AG04450 (cell line): ENCODE results near the gene PDGFD. TPM values are rescaled to one million over a fixed set of nuclear protein-coding genes. Genes with fewer than 3 reads are reported as not detected.

Experiments
- CTCF ChIA-PET: fragments of 300-600, 350-600 bp; formaldehyde crosslinking; extraction: SDS; loops from one replicate; lab custom pipeline; 2022; ENCODE audit warnings: antibody characterized with exemption, inconsistent platforms; lab: Charles Lee
- POLR2A ChIA-PET: fragments of 350-600 bp; formaldehyde crosslinking; extraction: SDS; loops from one replicate; lab custom pipeline; 2021; ENCODE audit warnings: antibody characterized with exemption, inconsistent platforms; lab: Yijun Ruan, JAX
- DNase-seq: peaks from one replicate; pipeline ENCODE4 v3.0.0-alpha.2; 2011; ENCODE audit warnings: low read depth, low spot score
- H3K27ac ChIP-seq: one replicate; pipeline ENCODE4 v1.5.1; 2012; ENCODE audit warnings: low read depth, low read length, control low read depth
- H3K27me3 ChIP-seq: one replicate; pipeline ENCODE4 v1.6.0; 2012; ENCODE audit warnings: low read length; ENCODE audit not compliant: control insufficient read depth, insufficient read depth
- H3K4me3 ChIP-seq: 2 replicates; pipeline ENCODE4 v1.5.1; 2011; ENCODE audit warnings: mild to moderate bottlenecking, low read depth, low read length, control low read depth
- H3K9me3 ChIP-seq: 2 replicates; pipeline ENCODE4 v1.5.1; 2012; ENCODE audit warnings: low read length; ENCODE audit not compliant: control insufficient read depth, insufficient read depth
- polyA plus RNA-seq: library from polyadenylated mRNA; depleted of rRNA; stranded (reverse); fragments of >200 nt; gene quantifications from 2 replicates; pipeline ENCODE4 v1.2.3, GENCODE V29; 2011
- TF ChIP-seq, protein P1 (sequence below): IDR thresholded peaks from 2 replicates; pipeline ENCODE4 v1.5.1; 2011; ENCODE audit warnings: low read depth, low read length, control low read depth, inconsistent platforms

The PDGFD gene
- polyA plus RNA-seq, 1 experiment: 58.1 TPM

DNA sequence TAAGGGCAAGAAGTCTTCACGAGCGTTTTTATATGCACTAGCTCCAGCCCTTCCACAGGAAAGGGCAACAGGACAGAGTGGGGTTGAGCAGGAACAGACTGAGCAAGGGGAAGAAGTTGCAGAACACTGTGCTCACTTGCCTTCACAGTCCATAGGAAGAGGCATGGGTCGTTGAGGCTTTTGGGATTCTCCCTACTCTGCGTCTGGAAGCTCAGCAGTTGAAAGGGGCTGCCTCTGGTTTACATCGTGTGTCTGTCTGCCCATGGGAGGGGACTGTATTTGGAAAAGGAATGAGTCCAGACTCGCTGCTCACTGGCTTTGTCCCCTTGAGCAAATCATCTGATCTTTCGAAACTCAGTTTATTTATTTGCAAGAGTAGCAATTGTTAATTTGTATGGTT lies 1.1 kb upstream of the PDGFD start:
- no peak overlapping the region for H3K27ac ChIP-seq
- TF ChIP-seq, protein P1, sequence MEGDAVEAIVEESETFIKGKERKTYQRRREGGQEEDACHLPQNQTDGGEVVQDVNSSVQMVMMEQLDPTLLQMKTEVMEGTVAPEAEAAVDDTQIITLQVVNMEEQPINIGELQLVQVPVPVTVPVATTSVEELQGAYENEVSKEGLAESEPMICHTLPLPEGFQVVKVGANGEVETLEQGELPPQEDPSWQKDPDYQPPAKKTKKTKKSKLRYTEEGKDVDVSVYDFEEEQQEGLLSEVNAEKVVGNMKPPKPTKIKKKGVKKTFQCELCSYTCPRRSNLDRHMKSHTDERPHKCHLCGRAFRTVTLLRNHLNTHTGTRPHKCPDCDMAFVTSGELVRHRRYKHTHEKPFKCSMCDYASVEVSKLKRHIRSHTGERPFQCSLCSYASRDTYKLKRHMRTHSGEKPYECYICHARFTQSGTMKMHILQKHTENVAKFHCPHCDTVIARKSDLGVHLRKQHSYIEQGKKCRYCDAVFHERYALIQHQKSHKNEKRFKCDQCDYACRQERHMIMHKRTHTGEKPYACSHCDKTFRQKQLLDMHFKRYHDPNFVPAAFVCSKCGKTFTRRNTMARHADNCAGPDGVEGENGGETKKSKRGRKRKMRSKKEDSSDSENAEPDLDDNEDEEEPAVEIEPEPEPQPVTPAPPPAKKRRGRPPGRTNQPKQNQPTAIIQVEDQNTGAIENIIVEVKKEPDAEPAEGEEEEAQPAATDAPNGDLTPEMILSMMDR: no peak
- POLR2A ChIA-PET: interaction anchor here (1.2 kb wide), 1 partner anchor 89 kb away, joined by 3 read pairs; no protein-coding TSS in a partner anchor
- no peak overlapping the region for H3K4me3 ChIP-seq
- CTCF ChIA-PET: interaction anchor here (1.1 kb wide), 1 partner anchor 1698 kb away, joined by 5 read pairs; no protein-coding TSS in a partner anchor
- H3K27me3 ChIP-seq: no peaks in the 10 kb centered on the region
- no peak for DNase-seq
- no peaks in the 10 kb centered on the region for H3K9me3 ChIP-seq

DNA sequence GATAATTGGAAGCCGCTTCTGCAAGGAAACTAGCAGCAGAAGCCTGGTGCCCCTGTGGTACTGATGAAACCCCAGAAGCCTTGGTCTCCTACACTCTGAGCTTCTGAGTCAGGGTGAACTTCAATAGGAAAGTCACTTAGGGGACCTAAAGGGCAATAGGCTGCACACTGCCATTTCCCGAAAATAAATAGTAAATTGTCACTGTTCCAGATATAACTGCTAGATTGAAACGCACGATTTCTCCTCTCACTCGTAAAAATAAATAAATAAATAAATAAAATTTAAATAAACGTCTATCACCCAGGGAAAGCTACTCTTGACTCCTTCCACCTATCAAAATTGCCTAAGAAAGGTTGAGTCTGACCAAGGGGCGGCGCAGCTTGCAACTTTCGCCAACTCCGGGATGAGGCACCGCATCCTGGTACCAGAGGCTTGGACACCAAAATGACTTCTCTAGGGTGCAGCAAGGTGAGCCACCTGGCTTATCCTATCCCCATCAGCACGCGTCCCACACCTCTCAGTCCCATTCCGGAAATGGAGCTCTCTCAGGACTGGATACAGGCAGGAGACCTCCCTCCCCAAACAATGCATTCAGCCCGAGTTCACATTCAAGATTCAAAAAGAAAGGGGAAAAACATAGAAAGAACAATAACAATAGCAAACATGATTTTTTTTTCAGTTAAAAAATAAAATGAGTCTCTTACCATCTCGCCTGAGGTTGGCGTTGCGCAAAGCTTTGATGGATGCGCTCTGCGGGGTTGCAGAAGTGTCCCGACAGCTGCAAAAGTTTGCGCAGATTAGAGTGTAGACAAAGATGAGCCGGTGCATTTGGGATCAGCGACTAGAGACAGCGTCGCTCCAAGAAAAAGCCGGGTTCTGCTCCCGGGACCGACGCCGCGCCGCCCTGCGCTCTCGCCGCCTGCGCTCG lies 583 bp downstream of the PDGFD start:
- no peak for DNase-seq
- no peaks in the 10 kb centered on the region for H3K27me3 ChIP-seq
- TF ChIP-seq, protein P1: 0 out of 2 replicates have a peak, but pooled peaks have one; percentile 22
- H3K27ac ChIP-seq: no peak overlapping the region
- H3K9me3 ChIP-seq: no peaks in the 10 kb centered on the region
- H3K4me3 ChIP-seq: peak overlapping the region; percentile 80
- CTCF ChIA-PET: interaction anchor here (0.6 to 1.7 kb wide), 8 partner anchors 11 to 947 kb away, joined by 3 to 9 read pairs (median 4); no protein-coding TSS in a partner anchor
- POLR2A ChIA-PET: interaction anchor here (1.2 kb wide), 1 partner anchor 90 kb away, joined by 3 read pairs; no protein-coding TSS in a partner anchor

DNA sequence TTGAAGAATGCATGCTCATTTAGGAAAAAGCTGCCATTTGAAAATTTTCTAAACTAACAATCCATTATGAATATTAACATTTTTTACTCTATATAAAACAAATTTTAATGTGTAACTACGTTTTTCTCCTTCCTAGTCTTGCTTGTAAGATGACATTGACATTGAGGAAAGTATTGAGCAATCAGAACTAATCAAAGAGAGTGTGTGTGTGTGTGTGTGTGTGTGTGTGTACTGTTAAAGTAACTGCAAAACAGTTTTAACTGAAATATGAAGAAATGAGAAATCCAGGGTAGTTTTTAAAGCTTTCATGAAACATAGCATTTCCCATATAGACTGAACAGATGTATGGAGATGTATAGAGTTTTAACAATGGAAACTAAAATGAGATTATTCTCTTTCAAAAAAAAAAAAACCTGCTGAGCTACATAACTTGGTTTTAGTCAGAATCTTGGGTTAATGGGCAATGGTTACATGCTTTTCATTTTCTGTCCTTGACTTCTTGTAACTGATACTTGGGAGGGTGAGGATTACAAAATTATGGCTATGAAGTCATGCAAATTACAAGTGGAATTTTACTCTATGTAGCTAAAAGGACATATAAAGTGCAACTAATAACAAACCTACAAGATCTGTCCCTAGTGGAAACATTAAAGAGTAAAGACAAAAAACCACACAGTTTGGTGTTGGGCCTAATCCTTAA lies 2.0 kb downstream of the PDGFD start:
- Histone ChIP-seq H3K4me3 (peak overlapping the region; percentile 80), H3K27me3 (no peaks in the 10 kb centered on the region), H3K9me3 (no peaks in the 10 kb centered on the region), H3K27ac (no peak overlapping the region)
- TF ChIP-seq, protein P1: no peak
- no peak for DNase-seq
- CTCF ChIA-PET: interaction anchor here (0.7 to 1.2 kb wide), 2 partner anchors 180 to 479 kb away, joined by 3 to 4 read pairs; no protein-coding TSS in a partner anchor
- POLR2A ChIA-PET: no interaction called here

DNA sequence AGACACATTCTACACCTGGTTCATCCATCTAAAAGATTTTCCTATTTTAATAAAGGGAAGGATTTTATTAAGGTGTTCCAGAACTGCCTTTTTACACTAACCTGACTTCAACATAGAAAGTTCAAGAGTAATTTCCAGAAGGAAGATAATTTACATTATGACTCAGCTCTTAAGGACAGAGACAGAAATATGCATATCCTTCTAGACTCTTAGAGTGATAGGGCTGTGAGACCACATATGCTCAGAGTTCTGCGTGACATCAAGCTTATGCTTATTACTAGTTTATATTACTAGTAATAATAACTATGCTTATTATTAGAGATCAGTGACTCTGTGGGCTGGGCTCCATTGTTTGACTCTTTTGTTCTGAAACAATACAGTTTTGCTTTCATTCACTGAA lies 4.6 kb downstream of the PDGFD start:
- H3K4me3 ChIP-seq: no peak overlapping the region
- H3K27ac ChIP-seq: no peak overlapping the region
- no peak for DNase-seq
- TF ChIP-seq, protein P1: no peak
- CTCF ChIA-PET: interaction anchor here (1.1 kb wide), 1 partner anchor 11 kb away, joined by 3 read pairs; no protein-coding TSS in a partner anchor
- POLR2A ChIA-PET: no interaction called here
- H3K27me3 ChIP-seq: no peaks in the 10 kb centered on the region
- H3K9me3 ChIP-seq: no peaks in the 10 kb centered on the region
